ENCODE results near the gene PXDN. TPM values are rescaled to one million over a fixed set of nuclear protein-coding genes. Genes with fewer than 3 reads are reported as not detected.

The PXDN gene
- total and polyA plus RNA-seq, 2 donors (not counting 3 experiments of a cell fraction or from before 2014, with no cell fraction given): 231 to 308 TPM

GRCh38 chr2:1766851-1767811 is 22.8 kb upstream of the PXDN start:
- CTCF ChIA-PET: interaction anchor here (1.7 to 4.8 kb wide), 3 partner anchors 14 to 216 kb away, joined by 9 to 61 read pairs (median 52); no protein-coding TSS in a partner anchor
- dilution Hi-C loops (cut with MboI; ENCODE audit: extremely low pct_ligation_motif_present, low sequenced_read_pairs): no loop called here
- intact Hi-C loops (cut with micrococcal nuclease): no loop called here
- Histone ChIP-seq H2AFZ (ENCODE audit: low read depth, low read length) (no peak overlapping the region), H3K4me3 (replicated peaks in 1 of 3; ENCODE audit: insufficient read depth in 1 of 3, low read depth in 1 of 3, low read length in 3 of 3) (no peak overlapping the region), H3K27me3 (ENCODE audit: control insufficient read depth in 2 of 2, insufficient read depth in 2 of 2, low read length in 2 of 2) (no peaks in the 10 kb centered on the region), H3K36me3 (ENCODE audit: control insufficient read depth in 2 of 2, extremely low read depth in 1 of 2, insufficient read depth in 2 of 2, low read length in 2 of 2) (no peaks in the 10 kb centered on the region), H3K9ac (replicated peaks; ENCODE audit: extremely low read depth, insufficient read depth, low read length) (no peak overlapping the region), H3K4me2 (ENCODE audit: insufficient read depth, low read length) (no peak overlapping the region), H3K9me1 (replicated peaks; ENCODE audit: control insufficient read depth, extremely low read depth, insufficient read depth, low read length) (no peaks in the 10 kb centered on the region), H3K79me2 (ENCODE audit: control insufficient read depth, insufficient read depth, low read length) (no peaks in the 10 kb centered on the region), H3K4me1 (ENCODE audit: control insufficient read depth, extremely low read depth, insufficient read depth, low read length) (no peaks in the 10 kb centered on the region), H3K27ac (ENCODE audit: insufficient read depth, low read depth, low read length) (no peak overlapping the region), H4K20me1 (replicated peaks; ENCODE audit: control insufficient read depth, extremely low read depth, insufficient read depth, low read length) (no peaks in the 10 kb centered on the region), H3K9me3 (replicated peaks; ENCODE audit: control insufficient read depth, insufficient read depth, low read length) (no peaks in the 10 kb centered on the region)
- FAIRE-seq (no peak), DNase-seq (ENCODE audit: low read depth, low spot score) (no peak)
- POLR2A ChIA-PET: no interaction called here
- no TSS peak for BruUV-seq (replicated peaks)
- TF ChIP-seq JUN (IDR thresholded peaks at IDR 0.05; ENCODE audit: borderline replicate concordance, insufficient read depth, insufficient read length, low read depth) (no peak), FOS (IDR thresholded peaks at IDR 0.05; ENCODE audit: borderline replicate concordance, insufficient read depth, low read length) (no peak), MYC (IDR thresholded peaks at IDR 0.05; ENCODE audit: low read depth, low read length) (no peak), POLR2A (IDR thresholded peaks at IDR 0.05; ENCODE audit: low read depth, low read length) (no peak)

DNA sequence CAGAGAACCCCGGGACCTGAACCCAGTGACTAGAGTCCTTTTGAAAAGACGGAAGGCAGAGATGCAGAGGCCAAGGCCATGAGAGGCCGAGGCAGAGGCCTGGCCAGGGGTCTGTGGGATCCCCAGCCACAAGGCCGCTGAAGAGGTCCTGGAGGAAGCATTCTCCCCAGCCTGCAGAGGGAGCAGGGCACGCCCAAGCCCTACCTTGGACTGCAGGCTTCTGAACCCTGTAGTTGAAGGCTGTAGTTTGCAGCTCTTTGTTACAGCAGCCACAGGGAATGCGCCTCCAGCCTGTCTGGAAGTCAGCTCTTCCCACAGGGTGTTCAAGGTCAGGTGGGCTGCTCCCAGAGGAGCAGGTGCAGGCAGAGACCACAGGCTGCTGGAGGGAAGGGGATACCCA is 22.1 kb upstream of the PXDN start:
- no TSS peak for BruUV-seq (replicated peaks)
- no peak overlapping the region for H2AFZ ChIP-seq (ENCODE audit: low read depth, low read length)
- no peaks in the 10 kb centered on the region for H3K79me2 ChIP-seq (ENCODE audit: control insufficient read depth, insufficient read depth, low read length)
- H4K20me1 ChIP-seq (replicated peaks; ENCODE audit: control insufficient read depth, extremely low read depth, insufficient read depth, low read length): no peaks in the 10 kb centered on the region
- intact Hi-C loops (cut with micrococcal nuclease): no loop called here
- TF ChIP-seq POLR2AphosphoS5 (IDR thresholded peaks at IDR 0.05; ENCODE audit: insufficient read depth, low read depth, low read length) (no peak), JUN (IDR thresholded peaks at IDR 0.05; ENCODE audit: borderline replicate concordance, insufficient read depth, insufficient read length, low read depth) (no peak), POLR2A (IDR thresholded peaks at IDR 0.05; ENCODE audit: low read depth, low read length) (no peak), EZH2 (IDR thresholded peaks at IDR 0.05; ENCODE audit: borderline replicate concordance, low read depth, low read length, severe bottlenecking) (no peak), FOS (IDR thresholded peaks at IDR 0.05; ENCODE audit: borderline replicate concordance, insufficient read depth, low read length) (no peak), GATA2 (IDR thresholded peaks at IDR 0.05; ENCODE audit: insufficient read depth, insufficient read length, low read depth, low read length) (no peak), MYC (IDR thresholded peaks at IDR 0.05; ENCODE audit: low read depth, low read length) (no peak)
- TF ChIP-seq, protein P1, sequence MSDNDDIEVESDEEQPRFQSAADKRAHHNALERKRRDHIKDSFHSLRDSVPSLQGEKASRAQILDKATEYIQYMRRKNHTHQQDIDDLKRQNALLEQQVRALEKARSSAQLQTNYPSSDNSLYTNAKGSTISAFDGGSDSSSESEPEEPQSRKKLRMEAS (IDR thresholded peaks at IDR 0.05; ENCODE audit: insufficient read depth, insufficient read length): no peak
- TF ChIP-seq, protein P2, sequence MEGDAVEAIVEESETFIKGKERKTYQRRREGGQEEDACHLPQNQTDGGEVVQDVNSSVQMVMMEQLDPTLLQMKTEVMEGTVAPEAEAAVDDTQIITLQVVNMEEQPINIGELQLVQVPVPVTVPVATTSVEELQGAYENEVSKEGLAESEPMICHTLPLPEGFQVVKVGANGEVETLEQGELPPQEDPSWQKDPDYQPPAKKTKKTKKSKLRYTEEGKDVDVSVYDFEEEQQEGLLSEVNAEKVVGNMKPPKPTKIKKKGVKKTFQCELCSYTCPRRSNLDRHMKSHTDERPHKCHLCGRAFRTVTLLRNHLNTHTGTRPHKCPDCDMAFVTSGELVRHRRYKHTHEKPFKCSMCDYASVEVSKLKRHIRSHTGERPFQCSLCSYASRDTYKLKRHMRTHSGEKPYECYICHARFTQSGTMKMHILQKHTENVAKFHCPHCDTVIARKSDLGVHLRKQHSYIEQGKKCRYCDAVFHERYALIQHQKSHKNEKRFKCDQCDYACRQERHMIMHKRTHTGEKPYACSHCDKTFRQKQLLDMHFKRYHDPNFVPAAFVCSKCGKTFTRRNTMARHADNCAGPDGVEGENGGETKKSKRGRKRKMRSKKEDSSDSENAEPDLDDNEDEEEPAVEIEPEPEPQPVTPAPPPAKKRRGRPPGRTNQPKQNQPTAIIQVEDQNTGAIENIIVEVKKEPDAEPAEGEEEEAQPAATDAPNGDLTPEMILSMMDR (IDR thresholded peaks at IDR 0.05; ENCODE audit: extremely low read depth in 1 of 2, insufficient read depth in 1 of 2, low read depth in 1 of 2, low read length in 2 of 2): no peak
- H3K27ac ChIP-seq (ENCODE audit: insufficient read depth, low read depth, low read length): no peak overlapping the region
- no peaks in the 10 kb centered on the region for H3K4me1 ChIP-seq (ENCODE audit: control insufficient read depth, extremely low read depth, insufficient read depth, low read length)
- DNase-seq (ENCODE audit: low read depth, low spot score): no peak
- no peak overlapping the region for H3K4me3 ChIP-seq (replicated peaks in 1 of 3; ENCODE audit: insufficient read depth in 1 of 3, low read depth in 1 of 3, low read length in 3 of 3)
- H3K4me2 ChIP-seq (ENCODE audit: insufficient read depth, low read length): no peak overlapping the region
- H3K36me3 ChIP-seq (ENCODE audit: control insufficient read depth in 2 of 2, extremely low read depth in 1 of 2, insufficient read depth in 2 of 2, low read length in 2 of 2): no peaks in the 10 kb centered on the region
- H3K9me1 ChIP-seq (replicated peaks; ENCODE audit: control insufficient read depth, extremely low read depth, insufficient read depth, low read length): no peaks in the 10 kb centered on the region
- no peaks in the 10 kb centered on the region for H3K27me3 ChIP-seq (ENCODE audit: control insufficient read depth in 2 of 2, insufficient read depth in 2 of 2, low read length in 2 of 2)
- no peak overlapping the region for H3K9ac ChIP-seq (replicated peaks; ENCODE audit: extremely low read depth, insufficient read depth, low read length)
- dilution Hi-C loops (cut with MboI; ENCODE audit: extremely low pct_ligation_motif_present, low sequenced_read_pairs): no loop called here
- H3K9me3 ChIP-seq (replicated peaks; ENCODE audit: control insufficient read depth, insufficient read depth, low read length): no peaks in the 10 kb centered on the region
- ChIA-PET POLR2A (no interaction called here), CTCF (interaction anchor here (4.8 kb wide), 1 partner anchor 13 kb away, joined by 52 read pairs; no protein-coding TSS in a partner anchor)
- FAIRE-seq: no peak
